HEK293 (cell line): ENCODE data around the gene CEP70.

ENCODE experiments used
- ATF2 ChIP-seq: fragments of 450-650 bp; formaldehyde crosslinking; IDR thresholded peaks from 2 replicates; pipeline ENCODE4 v1.5.1; 2016; ENCODE audit warnings: missing biosample characterization, missing genetic modification characterization, low read depth
- CTCF ChIP-seq: fragments of 450-650 bp; formaldehyde crosslinking; IDR thresholded peaks from 2 replicates; pipeline ENCODE4 v1.5.1; 2016; ENCODE audit warnings: missing biosample characterization, missing genetic modification characterization
- ELK4 ChIP-seq: IDR thresholded peaks from 2 replicates; pipeline ENCODE4 v1.6.1; 2011; ENCODE audit warnings: mild to moderate bottlenecking, low read depth, low read length, borderline replicate concordance
- SCRT1 ChIP-seq: fragments of 450-650 bp; formaldehyde crosslinking; IDR thresholded peaks from 2 replicates; pipeline ENCODE4 v1.5.1; 2016; ENCODE audit warnings: missing biosample characterization, missing genetic modification characterization, borderline replicate concordance
- ZEB2 ChIP-seq: fragments of 450-650 bp; formaldehyde crosslinking; IDR thresholded peaks from 2 replicates; pipeline ENCODE4 v1.5.1; 2016; ENCODE audit warnings: missing biosample characterization, missing genetic modification characterization
- ZFP37 ChIP-seq: fragments of 450-650 bp; formaldehyde crosslinking; IDR thresholded peaks from 2 replicates; pipeline ENCODE4 v1.5.1; 2016; ENCODE audit warnings: missing biosample characterization, missing genetic modification characterization
- ZNF404 ChIP-seq: fragments of 450-650 bp; formaldehyde crosslinking; IDR thresholded peaks from 2 replicates; pipeline ENCODE4 v1.5.1; 2017; ENCODE audit warnings: missing biosample characterization, missing genetic modification characterization
- ZNF416 ChIP-seq: fragments of 450-650 bp; formaldehyde crosslinking; IDR thresholded peaks from 2 replicates; pipeline ENCODE4 v1.5.1; 2016; ENCODE audit warnings: missing biosample characterization, missing genetic modification characterization
- ZNF530 ChIP-seq: fragments of 450-650 bp; formaldehyde crosslinking; IDR thresholded peaks from 2 replicates; pipeline ENCODE4 v1.5.1; 2016; ENCODE audit warnings: low read depth, missing biosample characterization, missing genetic modification characterization
- ZNF626 ChIP-seq: fragments of 450-650 bp; sonication (Bioruptor Pico); formaldehyde crosslinking; IDR thresholded peaks from 2 replicates; pipeline ENCODE4 v1.5.1; 2018; ENCODE audit warnings: missing biosample characterization, missing genetic modification characterization, inconsistent platforms
- ZNF707 ChIP-seq: fragments of 450-650 bp; formaldehyde crosslinking; IDR thresholded peaks from 2 replicates; pipeline ENCODE4 v1.5.1; 2016; ENCODE audit warnings: missing biosample characterization, missing genetic modification characterization

GRCh38 chr3:138469874-138470273, 124.2 kb downstream of the CEP70 start:
- TF ChIP-seq ZFP37 (tag by site-specific recombination) (no peak), CTCF (tag by site-specific recombination) (no peak), ZNF530 (tag by site-specific recombination) (no peak), ATF2 (tag by site-specific recombination) (no peak), ZNF626 (tag by site-specific recombination) (no peak), SCRT1 (no peak), ZNF707 (tag by site-specific recombination) (no peak), ZEB2 (tag by site-specific recombination) (no peak), ELK4 (no peak), ZNF404 (tag by site-specific recombination) (no peak), ZNF416 (no peak)
